ENCODE results near the gene LCA5.

LCA5 gene

GRCh38 chr6:79463621-79464050, 73.6 kb downstream of the LCA5 start:
- Histone ChIP-seq H3K4me1 (no peaks in the 10 kb centered on the region), H3K9ac (no peak overlapping the region)

GRCh38 chr6:79461205-79461604, 76.0 kb downstream of the LCA5 start:
- no peaks in the 10 kb centered on the region for H3K36me3 ChIP-seq (ENCODE audit: control insufficient read depth, insufficient read depth, low read length)
- H3K4me3 ChIP-seq (ENCODE audit: low read depth, low read length): no peak overlapping the region
- H2AFZ ChIP-seq: no peak overlapping the region
- no peaks in the 10 kb centered on the region for H3K79me2 ChIP-seq
- no peaks in the 10 kb centered on the region for H3K27me3 ChIP-seq (ENCODE audit: control insufficient read depth, insufficient read depth, low read length)
- no peak for TF ChIP-seq CTCF (IDR thresholded peaks at IDR 0.05)
- H3K4me1 ChIP-seq: no peaks in the 10 kb centered on the region
- no peak overlapping the region for H3K9ac ChIP-seq
- no peak overlapping the region for H3K27ac ChIP-seq
- no peaks in the 10 kb centered on the region for H3K9me3 ChIP-seq (ENCODE audit: control insufficient read depth, low read length)
- H3K4me2 ChIP-seq (ENCODE audit: low read length): no peak overlapping the region

More at GRCh38 chr6:79463621-79464050, 73.6 kb downstream of the LCA5 start:
- no peak overlapping the region for H3K27ac ChIP-seq
- H3K36me3 ChIP-seq (ENCODE audit: control insufficient read depth, insufficient read depth, low read length): no peaks in the 10 kb centered on the region
- no peaks in the 10 kb centered on the region for H3K27me3 ChIP-seq (ENCODE audit: control insufficient read depth, insufficient read depth, low read length)
- H3K4me2 ChIP-seq (ENCODE audit: low read length): no peak overlapping the region
- TF ChIP-seq CTCF (IDR thresholded peaks at IDR 0.05): no peak
- no peak overlapping the region for H3K4me3 ChIP-seq (ENCODE audit: low read depth, low read length)
- H3K79me2 ChIP-seq: no peaks in the 10 kb centered on the region
- H3K9me3 ChIP-seq (ENCODE audit: control insufficient read depth, low read length): no peaks in the 10 kb centered on the region
- no peak overlapping the region for H2AFZ ChIP-seq

- H3K4me2 ChIP-seq (ENCODE audit: low read length): no peak overlapping the region
- H3K27me3 ChIP-seq (ENCODE audit: control insufficient read depth, insufficient read depth, low read length): no peaks in the 10 kb centered on the region
- H3K9ac ChIP-seq: no peak overlapping the region
- no peaks in the 10 kb centered on the region for H3K9me3 ChIP-seq (ENCODE audit: control insufficient read depth, low read length)
- TF ChIP-seq CTCF (IDR thresholded peaks at IDR 0.05): no peak
- H3K27ac ChIP-seq: no peak overlapping the region
- H3K36me3 ChIP-seq (ENCODE audit: control insufficient read depth, insufficient read depth, low read length): no peaks in the 10 kb centered on the region
- H3K4me1 ChIP-seq: no peaks in the 10 kb centered on the region
- no peak overlapping the region for H3K4me3 ChIP-seq (ENCODE audit: low read depth, low read length)
- H2AFZ ChIP-seq: no peak overlapping the region
- no peaks in the 10 kb centered on the region for H3K79me2 ChIP-seq
Measured at GRCh38 chr6:79455446-79455845, 81.8 kb downstream of the LCA5 start.

GRCh38 chr6:79453558-79454042, 83.6 kb downstream of the LCA5 start:
- Histone ChIP-seq H2AFZ (no peak overlapping the region), H3K9me3 (ENCODE audit: control insufficient read depth, low read length) (no peaks in the 10 kb centered on the region), H3K9ac (no peak overlapping the region), H3K4me2 (ENCODE audit: low read length) (no peak overlapping the region), H3K4me3 (ENCODE audit: low read depth, low read length) (no peak overlapping the region), H3K27ac (no peak overlapping the region), H3K36me3 (ENCODE audit: control insufficient read depth, insufficient read depth, low read length) (no peaks in the 10 kb centered on the region), H3K27me3 (ENCODE audit: control insufficient read depth, insufficient read depth, low read length) (no peaks in the 10 kb centered on the region), H3K79me2 (no peaks in the 10 kb centered on the region), H3K4me1 (no peaks in the 10 kb centered on the region)
- TF ChIP-seq CTCF (IDR thresholded peaks at IDR 0.05): no peak

- Histone ChIP-seq H3K79me2 (no peaks in the 10 kb centered on the region), H3K4me2 (ENCODE audit: low read length) (no peak overlapping the region), H3K4me1 (no peaks in the 10 kb centered on the region), H3K36me3 (ENCODE audit: control insufficient read depth, insufficient read depth, low read length) (no peaks in the 10 kb centered on the region), H3K9ac (no peak overlapping the region), H3K4me3 (ENCODE audit: low read depth, low read length) (no peak overlapping the region), H3K27me3 (ENCODE audit: control insufficient read depth, insufficient read depth, low read length) (no peaks in the 10 kb centered on the region), H3K9me3 (ENCODE audit: control insufficient read depth, low read length) (no peaks in the 10 kb centered on the region), H3K27ac (no peak overlapping the region), H2AFZ (no peak overlapping the region)
- TF ChIP-seq CTCF (IDR thresholded peaks at IDR 0.05): no peak
Measured at GRCh38 chr6:79450984-79451383, 86.2 kb downstream of the LCA5 start.
